Kidney (tissue), 14 donors: ENCODE measurements around the gene HOXB7. TPM values are rescaled to one million over a fixed set of nuclear protein-coding genes. Genes with fewer than 3 reads are reported as not detected.

ENCODE experiments used
- DNase-seq, 5 donors: peaks; one replicate each; pipeline ENCODE4 v3.0.0-alpha.2; 2013 to 2020
- FAIRE-seq: peaks from 2 replicates; lab custom pipeline; 2012; peaks lifted over from hg19 to GRCh38; lab: Jason Lieb, UNC
- H3K27ac ChIP-seq, 2 donors: one replicate each; pipeline ENCODE4 v1.7.0; 2013; ENCODE audit warnings: low read depth in 2 of 2, low read length in 2 of 2, inconsistent platforms in 1 of 2
- H3K27me3 ChIP-seq: one replicate; pipeline ENCODE4 v1.7.1; 2013; ENCODE audit warnings: low read length, inconsistent platforms; ENCODE audit not compliant: control insufficient read depth, insufficient read depth
- H3K36me3 ChIP-seq, 3 donors: one replicate each; pipeline versions ENCODE4 v1.7.0 to v1.7.1; 2013; ENCODE audit warnings: low read length in 3 of 3, control low read depth in 1 of 3, inconsistent platforms in 1 of 3; ENCODE audit not compliant: insufficient read depth in 3 of 3, control insufficient read depth in 2 of 3
- H3K4me1 ChIP-seq, 3 donors: one replicate each; pipeline versions ENCODE4 v1.7.0 to v1.7.1; 2013; ENCODE audit warnings: low read length in 3 of 3, inconsistent platforms in 1 of 3, low read depth in 1 of 3; ENCODE audit not compliant: control insufficient read depth in 2 of 3, insufficient read depth in 2 of 3
- H3K4me3 ChIP-seq, 3 donors: one replicate each; pipeline versions ENCODE4 v1.7.0 to v1.8.1; 2013; ENCODE audit warnings: low read length in 3 of 3, control low read depth in 1 of 3, inconsistent platforms in 1 of 3
- H3K9ac ChIP-seq, 3 donors: one replicate each; pipeline versions ENCODE4 v1.7.0 to v1.7.1; 2013; ENCODE audit warnings: low read length in 3 of 3, control low read depth in 1 of 3, inconsistent platforms in 1 of 3
- H3K9me3 ChIP-seq, 3 donors: one replicate each; pipeline versions ENCODE4 v1.7.0 to v1.7.1; 2013; ENCODE audit warnings: low read length in 3 of 3, control low read depth in 1 of 3, inconsistent platforms in 1 of 3; ENCODE audit not compliant: control insufficient read depth in 2 of 3, insufficient read depth in 1 of 3
- CTCF ChIP-seq: IDR thresholded peaks from 3 replicates; pipeline ENCODE4 v1.5.1; 2012; ENCODE audit warnings: mild to moderate bottlenecking, moderate library complexity, borderline replicate concordance; ENCODE audit not compliant: insufficient read depth; ENCODE audit errors: extremely low read depth
- intact Hi-C: fragments of 100-400 bp; cut with DNase I; formaldehyde crosslinking; loops from one replicate; pipeline ENCODE4 v1.11.1; 2022
- polyA plus RNA-seq: library from polyadenylated mRNA; stranded (reverse); fragments of 350-450 nt; fragmentation: Illumina TruSeq; extraction: RNeasy Lipid Tissue Mini Kit (QIAGEN cat#74804); gene quantifications from one replicate; pipeline ENCODE4 v1.2.3, GENCODE V29; 2014; ENCODE audit warnings: low read depth, low replicate concordance; ENCODE audit not compliant: insufficient read depth
- total RNA-seq: library from RNA; stranded (reverse); fragmentation: NEBNext Ultra II Directional; extraction: Animal tissue kit (Norgen Biotek cat#: 25700); gene quantifications from one replicate; pipeline ENCODE4 v1.2.1, GENCODE V29; 2021
- donor health status: control.
- donor health status: control.
- donor health status: control.
- donor health status: control.
- donor health status: control.
- donor health status: DM: yes; HTN: yes; CAD: no.
- donor health status: Normal renal cell carcinoma (clear cell type).

HOXB7 gene
- total and polyA plus RNA-seq, 2 donors from 2014 or later = 45.4 to 49.6 TPM

GRCh38 chr17:48634493-48635208 is 23.8 kb upstream of the HOXB7 start:
- TF ChIP-seq CTCF = no peak
- peak in 1 of 5 donors; percentile 51 for DNase-seq
- Histone ChIP-seq H3K27ac (no peak overlapping the region), H3K4me1 (no peaks in the 10 kb centered on the region), H3K9me3 (no peaks in the 10 kb centered on the region), H3K9ac (no peak overlapping the region), H3K4me3 (no peak overlapping the region), H3K27me3 (peaks cover 39% of the 10 kb centered on the region), H3K36me3 (no peaks in the 10 kb centered on the region)
- intact Hi-C loops = no loop called here
- FAIRE-seq = no peak

- no peaks in the 10 kb centered on the region for H3K36me3 ChIP-seq
- intact Hi-C loops = no loop called here
- FAIRE-seq = no peak
- no peak overlapping the region for H3K9ac ChIP-seq
- peaks cover 53% of the 10 kb centered on the region for H3K27me3 ChIP-seq
- no peaks in the 10 kb centered on the region for H3K4me1 ChIP-seq
- TF ChIP-seq CTCF = no peak
- H3K27ac ChIP-seq = no peak overlapping the region
- H3K9me3 ChIP-seq = no peaks in the 10 kb centered on the region
- DNase-seq = no peak
- no peak overlapping the region for H3K4me3 ChIP-seq
These were observed 22.5 kb upstream of the HOXB7 start for GRCh38 chr17:48633266-48633677.

- Histone ChIP-seq H3K9me3 (no peaks in the 10 kb centered on the region), H3K4me3 (no peak overlapping the region), H3K27ac (no peak overlapping the region), H3K27me3 (peaks cover 56% of the 10 kb centered on the region), H3K36me3 (no peaks in the 10 kb centered on the region), H3K4me1 (no peaks in the 10 kb centered on the region), H3K9ac (no peak overlapping the region)
- FAIRE-seq (no peak), DNase-seq (peak in 2 of 5 donors; percentile 12 to 33)
- TF ChIP-seq CTCF = no peak
- intact Hi-C loops = no loop called here
These were observed 21.9 kb upstream of the HOXB7 start for GRCh38 chr17:48632579-48633265.
